Stimulated activated naive CD8-positive, alpha-beta T cell treated with anti-CD3 and anti-CD28 coated beads, Interleukin-15, Interleukin-2, amounts not matched to agents 100 U/mL and 50 U/mL, for 24 hours (primary cell): Measurements from ENCODE around the gene UBE3C.

Experiments used
- ATAC-seq: fragments of 150-1000 bp; cut with Tn5 transposase; one replicate; pipeline ENCODE4 v1.10.0; 2021
- DNase-seq: peaks from one replicate; pipeline ENCODE4 v3.0.0; 2021

The UBE3C gene

GRCh38 chr7:157177333-157177982, 38.7 kb downstream of the UBE3C start:
- DNase-seq (no peak), ATAC-seq (no peak)

GRCh38 chr7:157177983-157178381, 39.3 kb downstream of the UBE3C start:
- ATAC-seq (no peak), DNase-seq (no peak)

GRCh38 chr7:157183832-157184231, 45.1 kb downstream of the UBE3C start:
- DNase-seq (no peak), ATAC-seq (no peak)

- ATAC-seq: no peak
- DNase-seq: no peak
These were observed 49.5 kb downstream of the UBE3C start for GRCh38 chr7:157188091-157188665.

GRCh38 chr7:157189405-157189804, 50.7 kb downstream of the UBE3C start:
- DNase-seq (no peak), ATAC-seq (no peak)

- ATAC-seq: no peak
- DNase-seq: no peak
These were observed 54.1 kb downstream of the UBE3C start for GRCh38 chr7:157192861-157193260.

GRCh38 chr7:157193274-157193673, 54.5 kb downstream of the UBE3C start:
- ATAC-seq (no peak), DNase-seq (no peak)

GRCh38 chr7:157194948-157195347, 56.2 kb downstream of the UBE3C start:
- DNase-seq: no peak
- no peak for ATAC-seq

- ATAC-seq (no peak), DNase-seq (no peak)
These were observed 57.1 kb downstream of the UBE3C start for GRCh38 chr7:157195868-157196267.

GRCh38 chr7:157204134-157204533, 65.4 kb downstream of the UBE3C start:
- DNase-seq: no peak
- ATAC-seq: no peak

- ATAC-seq (no peak), DNase-seq (no peak)
These were observed 66.7 kb downstream of the UBE3C start for GRCh38 chr7:157205438-157205837.

GRCh38 chr7:157208571-157209413, 70.1 kb downstream of the UBE3C start:
- DNase-seq (no peak), ATAC-seq (no peak)

- ATAC-seq (no peak), DNase-seq (no peak)
These were observed 72.0 kb downstream of the UBE3C start for GRCh38 chr7:157210682-157211081.

- ATAC-seq (no peak), DNase-seq (no peak)
These were observed 73.0 kb downstream of the UBE3C start for GRCh38 chr7:157211690-157212089.

- ATAC-seq: no peak
- DNase-seq: no peak
These were observed 80.4 kb downstream of the UBE3C start for GRCh38 chr7:157219154-157219553.

- ATAC-seq: no peak
- no peak for DNase-seq
These were observed 82.3 kb downstream of the UBE3C start for GRCh38 chr7:157220916-157221569.

GRCh38 chr7:157222687-157223086, 84.0 kb downstream of the UBE3C start:
- no peak for DNase-seq
- ATAC-seq: no peak

- ATAC-seq (no peak), DNase-seq (no peak)
These were observed 85.9 kb downstream of the UBE3C start for GRCh38 chr7:157224627-157225026.

- DNase-seq: no peak
These were observed 90.2 kb downstream of the UBE3C start for GRCh38 chr7:157228864-157229422.

GRCh38 chr7:157233677-157234076, 95.0 kb downstream of the UBE3C start:
- no peak for DNase-seq
- ATAC-seq: no peak

More at GRCh38 chr7:157228864-157229422, 90.2 kb downstream of the UBE3C start:
- ATAC-seq: no peak

- DNase-seq: no peak
- no peak for ATAC-seq
These were observed 95.5 kb downstream of the UBE3C start for GRCh38 chr7:157234271-157234670.
